Activated CD8-positive, alpha-beta T cell treated with anti-CD3 and anti-CD28 coated beads, Interleukin-2, amount 10 ng/mL, durations not matched to agents 7 days and 5 days (primary cell): ENCODE data around the gene SIN3B. TPM values are rescaled to one million over a fixed set of nuclear protein-coding genes. Genes with fewer than 3 reads are reported as not detected.

ENCODE experiments used
- ATAC-seq: fragments of 150-1000 bp; cut with Tn5 transposase; one replicate; pipeline ENCODE4 v1.10.0; 2021; ENCODE audit warnings: moderate library complexity
- CTCF ChIA-PET: fragments of 350-600 bp; sonication (Branson Sonifier 250); formaldehyde crosslinking; loops from one replicate; lab custom pipeline; 2021; ENCODE audit warnings: antibody characterized with exemption; lab: Charles Lee
- POLR2A ChIA-PET: fragments of 350-600 bp; sonication (Branson Sonifier 250); formaldehyde crosslinking; loops from one replicate; lab custom pipeline; 2021; ENCODE audit warnings: antibody characterized with exemption; lab: Charles Lee
- DNase-seq: peaks from one replicate; pipeline ENCODE4 v3.0.0-alpha.2; 2020
- H3K27ac Mint-ChIP-seq: one replicate; pipeline ENCODE4 v1.8.0; 2021; ENCODE audit warnings: mild to moderate bottlenecking, mixed read lengths
- H3K27me3 Mint-ChIP-seq: one replicate; pipeline ENCODE4 v1.8.0; 2021; ENCODE audit warnings: low read depth, mixed read lengths
- H3K36me3 Mint-ChIP-seq: one replicate; pipeline ENCODE4 v1.8.0; 2021; ENCODE audit warnings: low read depth, mixed read lengths
- H3K4me1 Mint-ChIP-seq: one replicate; pipeline ENCODE4 v1.8.0; 2021; ENCODE audit warnings: low read depth, mixed read lengths
- H3K4me3 Mint-ChIP-seq: one replicate; pipeline ENCODE4 v1.8.0; 2021; ENCODE audit warnings: mild to moderate bottlenecking, mixed read lengths
- H3K9me3 Mint-ChIP-seq: one replicate; pipeline ENCODE4 v1.8.0; 2022; ENCODE audit warnings: mixed read lengths; ENCODE audit not compliant: insufficient read depth
- total RNA-seq, 2 experiments: library from RNA; stranded (reverse); gene quantifications; one replicate each; pipeline ENCODE4 v1.2.3, GENCODE V29; 2021

SIN3B gene
- total RNA-seq, 2 experiments from 2014 or later: 30.5 to 31.9 TPM

GRCh38 chr19:16856091-16856490 is 26.9 kb downstream of the SIN3B start:
- Mint-ChIP-seq H3K27me3 (no peaks in the 10 kb centered on the region), H3K9me3 (no peaks in the 10 kb centered on the region), H3K36me3 (peaks cover 4% of the 10 kb centered on the region), H3K4me1 (peaks cover 2% of the 10 kb centered on the region), H3K4me3 (no peak overlapping the region), H3K27ac (no peak overlapping the region)
- CTCF ChIA-PET: no interaction called here
- DNase-seq: no peak
- ATAC-seq: no peak
- POLR2A ChIA-PET: no interaction called here

GRCh38 chr19:16859626-16860025 is 30.4 kb downstream of the SIN3B start:
- ChIA-PET POLR2A (no interaction called here), CTCF (no interaction called here)
- Mint-ChIP-seq H3K9me3 (no peaks in the 10 kb centered on the region), H3K27ac (no peak overlapping the region), H3K4me3 (no peak overlapping the region), H3K27me3 (no peaks in the 10 kb centered on the region), H3K4me1 (peaks cover 16% of the 10 kb centered on the region), H3K36me3 (no peaks in the 10 kb centered on the region)
- no peak for ATAC-seq
- no peak for DNase-seq

- ATAC-seq (no peak), DNase-seq (no peak)
- POLR2A ChIA-PET: no interaction called here
- no peak overlapping the region for H3K27ac Mint-ChIP-seq
- H3K27me3 Mint-ChIP-seq: no peaks in the 10 kb centered on the region
- no peaks in the 10 kb centered on the region for H3K36me3 Mint-ChIP-seq
- H3K4me1 Mint-ChIP-seq: peaks cover 16% of the 10 kb centered on the region
- no peaks in the 10 kb centered on the region for H3K9me3 Mint-ChIP-seq
- CTCF ChIA-PET: no interaction called here
- H3K4me3 Mint-ChIP-seq: no peak overlapping the region
Measured at GRCh38 chr19:16860118-16860517, 30.9 kb downstream of the SIN3B start.

DNA sequence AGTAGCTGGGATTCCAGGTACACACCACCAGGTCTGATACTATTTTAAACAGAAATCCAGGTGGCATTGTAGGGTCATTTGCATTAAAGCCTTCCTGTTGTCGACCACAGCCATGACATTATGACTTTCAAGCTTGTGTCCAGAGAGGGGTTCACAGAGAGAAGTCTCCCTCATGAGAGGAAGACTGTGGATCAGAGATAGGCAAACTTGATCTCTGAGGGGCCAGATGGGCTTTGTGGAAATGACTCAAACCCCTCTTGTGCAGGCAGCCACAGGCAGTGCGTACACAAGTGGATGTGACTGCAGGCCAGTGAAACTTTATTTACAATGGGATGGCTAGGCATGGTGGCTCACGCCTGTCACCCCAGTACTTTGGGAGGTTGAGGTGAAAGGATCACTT is 31.8 kb downstream of the SIN3B start:
- ATAC-seq (no peak), DNase-seq (no peak)
- ChIA-PET CTCF (no interaction called here), POLR2A (no interaction called here)
- Mint-ChIP-seq H3K27ac (no peak overlapping the region), H3K4me1 (peaks cover 16% of the 10 kb centered on the region), H3K4me3 (no peak overlapping the region), H3K9me3 (no peaks in the 10 kb centered on the region), H3K36me3 (no peaks in the 10 kb centered on the region), H3K27me3 (no peaks in the 10 kb centered on the region)

DNA sequence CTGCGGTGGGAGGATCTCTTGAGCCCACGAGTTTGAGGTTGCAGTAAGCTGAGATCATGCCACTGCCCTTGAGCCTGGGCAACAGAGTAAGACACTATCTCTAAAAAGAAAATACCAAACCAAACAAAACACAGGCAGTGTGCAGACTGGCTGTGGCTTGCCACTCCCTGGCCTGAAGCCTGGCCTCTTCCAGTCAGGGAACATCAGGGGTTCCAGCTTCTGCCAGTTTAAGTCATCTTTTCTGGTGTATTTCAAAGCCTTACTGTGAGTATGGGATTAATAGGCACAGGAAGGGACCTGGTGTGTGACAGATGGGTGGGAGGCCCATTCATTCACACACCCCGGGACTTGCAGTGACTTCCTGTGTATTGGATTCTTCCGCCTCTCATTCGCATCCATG is 32.6 kb downstream of the SIN3B start:
- Mint-ChIP-seq H3K36me3 (peaks cover 2% of the 10 kb centered on the region), H3K4me3 (no peak overlapping the region), H3K27ac (no peak overlapping the region), H3K9me3 (no peaks in the 10 kb centered on the region), H3K4me1 (peaks cover 16% of the 10 kb centered on the region), H3K27me3 (no peaks in the 10 kb centered on the region)
- ChIA-PET CTCF (no interaction called here), POLR2A (no interaction called here)
- DNase-seq: no peak
- ATAC-seq: no peak

GRCh38 chr19:16862826-16863415 is 33.7 kb downstream of the SIN3B start:
- DNase-seq: no peak
- Mint-ChIP-seq H3K4me3 (no peak overlapping the region), H3K9me3 (no peaks in the 10 kb centered on the region), H3K36me3 (peaks cover 6% of the 10 kb centered on the region), H3K27me3 (no peaks in the 10 kb centered on the region), H3K27ac (no peak overlapping the region), H3K4me1 (peaks cover 16% of the 10 kb centered on the region)
- no peak for ATAC-seq
- CTCF ChIA-PET: no interaction called here
- POLR2A ChIA-PET: no interaction called here

DNA sequence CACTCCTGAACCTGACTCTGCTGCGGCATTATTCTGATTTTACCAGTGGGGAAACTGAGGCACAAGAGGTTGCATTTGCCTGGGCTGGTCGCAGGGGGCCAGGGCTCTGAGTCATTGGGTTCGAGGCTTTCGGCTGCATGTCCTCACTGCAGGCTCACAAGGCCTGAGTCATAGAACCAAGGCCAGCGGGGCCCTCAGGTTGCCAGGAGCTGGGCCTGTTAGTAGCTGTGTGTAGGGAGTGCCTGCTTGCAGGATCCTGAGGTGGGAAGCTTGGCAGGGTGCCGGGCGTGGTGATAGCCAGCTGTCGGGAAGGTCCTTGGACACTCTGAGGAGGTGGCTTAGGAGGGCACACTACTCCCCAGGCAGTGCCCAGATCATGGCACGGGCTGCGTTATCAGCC is 38.0 kb downstream of the SIN3B start:
- Mint-ChIP-seq H3K36me3 (peaks cover 15% of the 10 kb centered on the region), H3K9me3 (no peaks in the 10 kb centered on the region), H3K27ac (no peak overlapping the region), H3K4me1 (peaks cover 10% of the 10 kb centered on the region), H3K4me3 (no peak overlapping the region), H3K27me3 (no peaks in the 10 kb centered on the region)
- no peak for DNase-seq
- ChIA-PET POLR2A (no interaction called here), CTCF (no interaction called here)
- no peak for ATAC-seq

GRCh38 chr19:16868423-16869130 is 39.4 kb downstream of the SIN3B start:
- DNase-seq: no peak
- CTCF ChIA-PET: no interaction called here
- Mint-ChIP-seq H3K36me3 (peaks cover 25% of the 10 kb centered on the region), H3K27ac (no peak overlapping the region), H3K9me3 (no peaks in the 10 kb centered on the region), H3K4me1 (no peaks in the 10 kb centered on the region), H3K4me3 (no peak overlapping the region), H3K27me3 (no peaks in the 10 kb centered on the region)
- ATAC-seq: no peak
- POLR2A ChIA-PET: no interaction called here

DNA sequence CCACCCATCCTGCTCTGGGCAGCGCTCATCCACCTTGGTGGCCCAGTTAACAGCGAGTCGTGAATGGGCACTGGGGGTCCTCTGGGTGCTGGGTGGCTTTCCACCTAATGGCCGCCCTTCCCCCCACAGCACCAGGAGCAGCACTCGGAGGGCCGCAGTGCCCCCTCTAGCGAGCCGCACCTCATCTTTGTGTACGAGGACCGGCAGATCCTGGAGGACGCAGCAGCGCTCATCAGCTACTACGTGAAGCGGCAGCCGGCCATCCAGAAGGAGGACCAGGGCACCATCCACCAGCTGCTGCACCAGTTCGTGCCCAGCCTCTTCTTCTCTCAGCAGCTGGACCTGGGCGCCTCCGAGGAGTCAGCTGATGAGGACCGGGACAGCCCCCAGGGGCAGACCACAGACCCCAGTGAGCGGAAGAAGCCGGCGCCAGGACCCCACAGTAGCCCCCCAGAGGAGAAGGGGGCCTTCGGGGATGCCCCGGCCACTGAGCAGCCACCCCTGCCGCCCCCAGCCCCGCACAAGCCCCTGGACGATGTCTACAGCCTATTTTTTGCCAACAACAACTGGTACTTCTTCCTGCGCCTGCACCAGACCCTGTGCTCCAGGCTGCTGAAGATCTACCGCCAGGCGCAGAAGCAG is 40.3 kb downstream of the SIN3B start:
- Mint-ChIP-seq H3K27me3 (no peaks in the 10 kb centered on the region), H3K27ac (no peak overlapping the region), H3K9me3 (peaks cover 7% of the 10 kb centered on the region), H3K4me3 (no peak overlapping the region), H3K4me1 (peaks cover 3% of the 10 kb centered on the region), H3K36me3 (peaks cover 34% of the 10 kb centered on the region)
- no peak for DNase-seq
- no peak for ATAC-seq
- ChIA-PET CTCF (no interaction called here), POLR2A (no interaction called here)

- CTCF ChIA-PET: no interaction called here
- Mint-ChIP-seq H3K36me3 (peaks cover 47% of the 10 kb centered on the region), H3K4me3 (no peak overlapping the region), H3K9me3 (peaks cover 15% of the 10 kb centered on the region), H3K27ac (no peak overlapping the region), H3K27me3 (no peaks in the 10 kb centered on the region), H3K4me1 (peaks cover 16% of the 10 kb centered on the region)
- POLR2A ChIA-PET: no interaction called here
- ATAC-seq (no peak), DNase-seq (no peak)
Measured at GRCh38 chr19:16871871-16872270, 42.7 kb downstream of the SIN3B start.

- Mint-ChIP-seq H3K9me3 (peaks cover 15% of the 10 kb centered on the region), H3K4me3 (no peak overlapping the region), H3K27ac (no peak overlapping the region), H3K4me1 (peaks cover 24% of the 10 kb centered on the region), H3K36me3 (peaks cover 51% of the 10 kb centered on the region), H3K27me3 (no peaks in the 10 kb centered on the region)
- ChIA-PET CTCF (no interaction called here), POLR2A (no interaction called here)
- no peak for DNase-seq
- ATAC-seq: no peak
Measured at GRCh38 chr19:16872728-16873127, 43.5 kb downstream of the SIN3B start.

DNA sequence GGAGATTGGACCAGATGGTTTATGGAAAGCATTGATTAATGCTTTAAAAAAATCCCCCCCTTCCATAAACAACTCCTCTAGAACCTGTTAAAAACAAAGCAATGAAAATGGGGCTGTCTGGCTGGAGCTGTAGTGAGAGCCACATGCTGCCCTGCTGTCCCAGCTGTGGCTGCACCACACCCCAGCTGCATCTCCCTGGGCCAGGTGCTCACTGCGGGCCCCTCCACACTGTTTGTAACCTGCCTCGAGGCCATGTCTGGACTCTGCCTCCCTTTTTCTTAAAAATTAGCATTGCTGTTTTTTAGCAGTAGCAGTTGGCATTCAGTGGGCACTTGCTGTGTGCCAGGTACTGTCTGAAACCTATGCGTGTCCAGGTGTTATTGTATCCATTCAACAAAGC is 44.4 kb downstream of the SIN3B start:
- POLR2A ChIA-PET: no interaction called here
- Mint-ChIP-seq H3K36me3 (peaks cover 55% of the 10 kb centered on the region), H3K27ac (no peak overlapping the region), H3K4me3 (no peak overlapping the region), H3K27me3 (no peaks in the 10 kb centered on the region), H3K4me1 (peaks cover 25% of the 10 kb centered on the region), H3K9me3 (peaks cover 15% of the 10 kb centered on the region)
- no peak for ATAC-seq
- CTCF ChIA-PET: no interaction called here
- DNase-seq: no peak
